Upper lobe of right lung (tissue), 1 donor: ENCODE measurements around the gene MGAT4C. TPM values are rescaled to one million over a fixed set of nuclear protein-coding genes. Genes with fewer than 3 reads are reported as not detected.

Source experiments
- ATAC-seq: fragments of 200-7000 bp; cut with Tn5 transposase; one replicate; pipeline ENCODE4 v1.9.1; 2020; ENCODE audit warnings: mild to moderate bottlenecking, moderate library complexity
- DNase-seq: peaks from one replicate; pipeline ENCODE4 v3.0.0-alpha.2; 2020
- H3K27ac ChIP-seq: fragments of 200-600 bp; one replicate; pipeline ENCODE4 v1.8.0; 2022
- H3K27me3 ChIP-seq: fragments of 200-600 bp; one replicate; pipeline ENCODE4 v1.8.0; 2022; ENCODE audit warnings: mild to moderate bottlenecking
- H3K36me3 ChIP-seq: fragments of 200-600 bp; one replicate; pipeline ENCODE4 v1.8.0; 2022
- H3K4me1 ChIP-seq: fragments of 200-600 bp; one replicate; pipeline ENCODE4 v1.8.0; 2022
- H3K4me3 ChIP-seq: fragments of 200-600 bp; one replicate; pipeline ENCODE4 v1.8.0; 2022; ENCODE audit warnings: mild to moderate bottlenecking
- H3K9me3 ChIP-seq: fragments of 200-600 bp; one replicate; pipeline ENCODE4 v1.8.0; 2022
- intact Hi-C: fragments of 100-400 bp; cut with DNase I; formaldehyde crosslinking; loops from one replicate; pipeline ENCODE4 v1.11.0; 2022
- total RNA-seq: library from RNA; stranded (reverse); fragmentation: NEBNext Ultra II Directional; extraction: Animal tissue kit (Norgen Biotek cat#: 25700); gene quantifications from one replicate; pipeline ENCODE4 v1.2.1, GENCODE V29; 2021
- TF ChIP-seq, protein P1 (sequence below): fragments of 200-600 bp; IDR thresholded peaks from one replicate; pipeline ENCODE4 v1.8.0; 2022; ENCODE audit warnings: antibody characterized with exemption
- donor health status: DM: no; HTN: yes; CAD: no; lungs with severe emphysema.

The MGAT4C gene
- total RNA-seq, 1 donor from 2014 or later = 0.67 TPM

DNA sequence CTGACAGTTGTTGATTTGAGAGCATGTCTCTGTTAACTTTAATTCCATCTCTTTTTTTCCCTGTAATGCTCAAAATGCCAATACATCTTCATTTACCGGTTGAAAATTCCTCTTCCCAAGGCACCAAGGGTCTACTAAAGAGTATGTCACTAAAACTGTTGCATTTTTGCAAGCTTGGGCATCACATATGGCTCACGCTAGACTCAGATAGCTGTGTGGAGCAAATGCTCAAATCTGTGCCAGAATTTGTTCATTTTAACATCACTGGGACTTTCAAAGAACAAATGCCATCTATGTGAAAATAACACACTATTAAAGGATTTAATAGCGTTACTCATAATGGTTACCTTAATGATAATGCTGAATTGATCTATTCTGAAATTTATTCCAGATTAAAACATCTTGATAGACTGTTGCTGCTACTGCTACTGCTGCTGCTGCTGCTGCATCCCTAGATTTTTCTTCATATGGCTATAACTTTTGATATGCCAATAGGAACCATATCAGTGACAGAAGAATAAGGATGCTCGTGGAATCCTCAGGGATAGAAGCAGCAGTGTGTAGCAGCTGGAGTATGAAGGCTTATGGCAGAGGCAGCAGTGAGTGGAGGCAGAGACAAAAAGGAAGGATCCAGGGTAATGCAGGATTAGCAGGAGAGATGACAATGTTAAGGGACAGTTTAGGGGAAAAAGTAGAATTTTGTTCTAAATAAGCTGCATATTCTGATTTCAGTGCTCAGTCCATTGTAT is 57.3 kb downstream of the MGAT4C start:
- no peak overlapping the region for H3K4me3 ChIP-seq
- intact Hi-C loops = no loop called here
- H3K27me3 ChIP-seq = no peaks in the 10 kb centered on the region
- no peaks in the 10 kb centered on the region for H3K4me1 ChIP-seq
- no peak overlapping the region for H3K27ac ChIP-seq
- ATAC-seq (no peak), DNase-seq (no peak)
- no peaks in the 10 kb centered on the region for H3K36me3 ChIP-seq
- H3K9me3 ChIP-seq = no peaks in the 10 kb centered on the region
- TF ChIP-seq, protein P1, sequence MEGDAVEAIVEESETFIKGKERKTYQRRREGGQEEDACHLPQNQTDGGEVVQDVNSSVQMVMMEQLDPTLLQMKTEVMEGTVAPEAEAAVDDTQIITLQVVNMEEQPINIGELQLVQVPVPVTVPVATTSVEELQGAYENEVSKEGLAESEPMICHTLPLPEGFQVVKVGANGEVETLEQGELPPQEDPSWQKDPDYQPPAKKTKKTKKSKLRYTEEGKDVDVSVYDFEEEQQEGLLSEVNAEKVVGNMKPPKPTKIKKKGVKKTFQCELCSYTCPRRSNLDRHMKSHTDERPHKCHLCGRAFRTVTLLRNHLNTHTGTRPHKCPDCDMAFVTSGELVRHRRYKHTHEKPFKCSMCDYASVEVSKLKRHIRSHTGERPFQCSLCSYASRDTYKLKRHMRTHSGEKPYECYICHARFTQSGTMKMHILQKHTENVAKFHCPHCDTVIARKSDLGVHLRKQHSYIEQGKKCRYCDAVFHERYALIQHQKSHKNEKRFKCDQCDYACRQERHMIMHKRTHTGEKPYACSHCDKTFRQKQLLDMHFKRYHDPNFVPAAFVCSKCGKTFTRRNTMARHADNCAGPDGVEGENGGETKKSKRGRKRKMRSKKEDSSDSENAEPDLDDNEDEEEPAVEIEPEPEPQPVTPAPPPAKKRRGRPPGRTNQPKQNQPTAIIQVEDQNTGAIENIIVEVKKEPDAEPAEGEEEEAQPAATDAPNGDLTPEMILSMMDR = no peak

DNA sequence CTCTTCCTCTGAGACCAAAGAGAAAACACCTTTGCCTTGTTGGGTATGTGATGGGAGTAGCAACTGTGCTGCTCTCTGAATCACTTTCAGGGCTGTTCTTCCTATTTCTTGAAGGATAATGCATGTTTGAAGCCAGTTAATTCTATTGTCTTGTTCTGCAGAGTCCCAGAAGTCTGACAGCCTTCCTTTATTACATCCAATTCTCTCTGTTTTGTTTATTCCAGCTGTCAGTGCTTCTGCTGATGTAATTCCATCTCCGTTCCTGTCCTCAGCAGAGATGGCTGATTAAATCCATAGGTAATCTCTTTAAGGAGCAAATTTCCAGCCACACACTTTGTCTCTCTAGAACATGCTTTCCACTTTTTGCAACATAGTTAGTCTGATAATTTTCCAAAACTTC is 59.7 kb downstream of the MGAT4C start:
- H3K4me1 ChIP-seq = no peaks in the 10 kb centered on the region
- DNase-seq (no peak), ATAC-seq (no peak)
- H3K27ac ChIP-seq = no peak overlapping the region
- H3K36me3 ChIP-seq = no peaks in the 10 kb centered on the region
- H3K4me3 ChIP-seq = no peak overlapping the region
- TF ChIP-seq, protein P1 = no peak
- no peaks in the 10 kb centered on the region for H3K9me3 ChIP-seq
- intact Hi-C loops = no loop called here
- no peaks in the 10 kb centered on the region for H3K27me3 ChIP-seq

DNA sequence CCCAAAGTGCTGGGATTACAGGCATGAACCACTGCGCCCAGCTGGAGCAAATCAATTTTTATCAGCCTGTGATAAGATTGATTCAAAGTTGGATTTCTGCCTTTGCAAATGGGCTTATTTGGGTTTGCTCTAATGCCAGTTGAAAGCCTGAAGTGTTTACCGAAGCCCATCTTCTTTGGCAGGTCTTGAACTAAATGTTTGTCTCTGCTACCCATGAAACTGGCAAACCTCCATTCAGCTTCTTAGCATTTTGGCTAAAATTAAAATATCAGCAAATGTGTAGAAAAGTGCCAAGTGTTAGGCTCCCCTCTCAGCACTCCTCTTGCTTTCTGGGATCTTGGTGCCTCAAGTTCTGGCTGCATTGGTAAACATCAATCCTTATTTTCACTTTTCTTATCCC is 61.5 kb downstream of the MGAT4C start:
- Histone ChIP-seq H3K4me3 (no peak overlapping the region), H3K27me3 (no peaks in the 10 kb centered on the region), H3K4me1 (no peaks in the 10 kb centered on the region), H3K9me3 (no peaks in the 10 kb centered on the region), H3K27ac (no peak overlapping the region), H3K36me3 (no peaks in the 10 kb centered on the region)
- intact Hi-C loops = no loop called here
- DNase-seq (no peak), ATAC-seq (no peak)
- TF ChIP-seq, protein P1 = no peak

DNA sequence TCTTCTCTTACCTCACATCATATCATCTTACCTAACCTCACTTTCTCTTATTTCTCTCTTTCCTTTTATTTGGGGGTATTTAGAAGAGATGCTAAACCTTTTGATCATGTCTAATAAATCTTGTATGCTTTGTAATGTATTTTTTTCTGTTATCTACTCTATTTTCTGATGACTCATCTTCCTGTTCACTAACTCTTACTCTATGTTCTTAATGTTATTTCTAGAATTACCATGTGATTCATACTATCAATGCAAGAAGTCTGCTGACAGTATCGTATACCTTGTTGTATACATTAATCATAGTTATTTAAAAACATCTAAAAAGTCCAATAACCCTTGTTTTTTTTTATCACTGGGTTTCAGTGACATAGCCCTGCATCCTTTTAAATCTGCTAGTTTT is 62.3 kb downstream of the MGAT4C start:
- ATAC-seq (no peak), DNase-seq (no peak)
- Histone ChIP-seq H3K4me1 (no peaks in the 10 kb centered on the region), H3K4me3 (no peak overlapping the region), H3K36me3 (no peaks in the 10 kb centered on the region), H3K9me3 (no peaks in the 10 kb centered on the region), H3K27me3 (no peaks in the 10 kb centered on the region), H3K27ac (no peak overlapping the region)
- intact Hi-C loops = no loop called here
- TF ChIP-seq, protein P1 = no peak

DNA sequence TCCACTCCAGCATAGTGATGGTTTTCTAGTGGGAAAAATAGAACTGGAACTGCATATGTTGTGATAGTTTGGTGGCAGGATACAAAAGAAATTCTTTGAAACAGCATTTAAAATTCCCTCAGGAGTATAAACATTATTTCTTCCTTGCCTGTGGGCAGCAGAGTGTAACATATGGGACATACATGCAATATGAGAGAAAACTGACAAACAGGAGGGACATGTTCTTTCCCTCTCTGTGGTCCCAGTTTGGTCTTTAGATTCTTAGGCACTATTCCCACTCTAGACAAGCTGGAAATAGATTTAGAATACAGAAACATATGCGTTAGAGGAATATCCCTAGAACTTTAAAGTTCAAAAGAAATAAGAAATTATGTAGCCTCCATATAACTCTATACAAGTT is 68.0 kb downstream of the MGAT4C start:
- DNase-seq = no peak
- ATAC-seq = no peak
- Histone ChIP-seq H3K36me3 (no peaks in the 10 kb centered on the region), H3K4me3 (no peak overlapping the region), H3K27ac (no peak overlapping the region), H3K9me3 (no peaks in the 10 kb centered on the region), H3K4me1 (no peaks in the 10 kb centered on the region), H3K27me3 (no peaks in the 10 kb centered on the region)
- TF ChIP-seq, protein P1 = no peak
- intact Hi-C loops = no loop called here

DNA sequence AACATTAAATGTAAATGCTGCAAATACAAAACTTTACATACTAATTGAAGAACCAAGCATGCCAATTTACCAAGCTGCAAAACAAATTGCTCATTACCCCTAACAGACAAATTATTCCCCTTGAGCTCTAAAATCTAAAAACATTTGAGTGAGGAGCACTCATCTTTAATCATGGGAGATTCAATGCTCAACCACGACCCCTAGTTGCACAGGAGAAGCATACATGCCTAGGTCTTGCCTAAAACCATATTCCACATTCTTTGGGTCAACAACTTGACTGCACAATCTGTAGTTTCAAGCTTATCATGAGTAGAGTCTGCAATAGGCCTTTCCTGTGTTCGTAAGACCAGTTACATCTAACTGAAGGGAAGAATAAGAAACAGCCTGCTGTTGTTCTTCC is 69.7 kb downstream of the MGAT4C start:
- ATAC-seq = no peak
- no peaks in the 10 kb centered on the region for H3K4me1 ChIP-seq

More for the DNA sequence above, 69.7 kb downstream of the MGAT4C start:
- Histone ChIP-seq H3K27me3 (no peaks in the 10 kb centered on the region), H3K4me3 (no peak overlapping the region), H3K9me3 (no peaks in the 10 kb centered on the region), H3K36me3 (no peaks in the 10 kb centered on the region), H3K27ac (no peak overlapping the region)
- TF ChIP-seq, protein P1 = no peak
- intact Hi-C loops = no loop called here
- DNase-seq = no peak
